Activated CD4-positive, alpha-beta T cell treated with anti-CD3 and anti-CD28 coated beads for 36 hours (primary cell): ENCODE measurements around the gene ADCYAP1R1. TPM values are rescaled to one million over a fixed set of nuclear protein-coding genes. Genes with fewer than 3 reads are reported as not detected.

Source experiments
- ATAC-seq: fragments of 200-7000 bp; cut with Tn5 transposase; one replicate; pipeline ENCODE4 v1.10.0; 2021; ENCODE audit warnings: mild to moderate bottlenecking, moderate library complexity
- CTCF ChIA-PET: fragments of 350-600 bp; sonication (Branson Sonifier 250); formaldehyde crosslinking; loops from one replicate; lab custom pipeline; 2021; ENCODE audit warnings: antibody characterized with exemption; lab: Charles Lee
- POLR2A ChIA-PET: fragments of 350-600 bp; sonication (Branson Sonifier 250); formaldehyde crosslinking; loops from one replicate; lab custom pipeline; 2021; ENCODE audit warnings: antibody characterized with exemption, inconsistent platforms; lab: Charles Lee
- DNase-seq: peaks from one replicate; pipeline ENCODE4 v3.0.0-alpha.2; 2020
- H3K27ac Mint-ChIP-seq: one replicate; pipeline ENCODE4 v1.8.0; 2021; ENCODE audit warnings: mixed read lengths
- H3K27me3 Mint-ChIP-seq: one replicate; pipeline ENCODE4 v1.8.0; 2021; ENCODE audit warnings: mixed read lengths
- H3K36me3 Mint-ChIP-seq: one replicate; pipeline ENCODE4 v1.8.0; 2021; ENCODE audit warnings: low read depth, mixed read lengths
- H3K4me1 Mint-ChIP-seq: one replicate; pipeline ENCODE4 v1.8.0; 2021; ENCODE audit warnings: mixed read lengths
- H3K4me3 Mint-ChIP-seq: one replicate; pipeline ENCODE4 v1.8.0; 2021; ENCODE audit warnings: mild to moderate bottlenecking, moderate library complexity, mixed read lengths
- H3K9me3 Mint-ChIP-seq: one replicate; pipeline ENCODE4 v1.8.0; 2021; ENCODE audit warnings: low read depth, mixed read lengths
- intact Hi-C, 2 experiments: fragments of 100-400 bp; cut with DNase I in 1 of 2; cut with micrococcal nuclease in 1 of 2; formaldehyde crosslinking; loops; one replicate each; pipeline versions ENCODE4 v1.14.2 to v1.15.1; 2022 to 2024; cut with DNase I, micrococcal nuclease
- total RNA-seq, 2 experiments: library from RNA; stranded (reverse); gene quantifications; one replicate each; pipeline ENCODE4 v1.2.3, GENCODE V29; 2021

Gene ADCYAP1R1
- total RNA-seq, 2 experiments from 2014 or later, result not detected

DNA sequence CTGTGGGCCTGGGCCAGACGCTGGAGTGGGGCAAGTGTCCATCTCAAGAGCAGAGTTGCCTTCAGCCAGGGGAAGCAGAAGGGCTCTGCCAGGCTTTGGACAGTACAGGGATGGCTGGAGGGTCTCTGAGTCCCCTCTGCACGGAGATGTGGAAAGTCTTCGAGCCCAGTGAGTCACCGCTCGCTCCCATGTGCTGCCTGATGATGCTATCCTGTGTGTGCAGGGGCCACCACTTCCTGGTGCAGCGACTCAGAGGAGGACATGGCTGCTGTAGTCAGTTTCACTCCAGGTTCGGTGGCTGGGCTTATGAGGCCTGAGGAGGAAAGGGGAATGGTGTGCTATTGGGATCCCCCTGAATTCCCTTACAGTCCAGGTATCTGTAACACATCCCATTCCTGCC lies 6.0 kb downstream of the ADCYAP1R1 start:
- ChIA-PET POLR2A (no interaction called here), CTCF (interaction anchor here (1.1 kb wide), 1 partner anchor 74 kb away, joined by 4 read pairs; no protein-coding TSS in a partner anchor)
- Mint-ChIP-seq H3K27ac (no peak overlapping the region), H3K4me1 (no peaks in the 10 kb centered on the region), H3K4me3 (no peak overlapping the region), H3K27me3 (peaks cover 9% of the 10 kb centered on the region), H3K36me3 (no peaks in the 10 kb centered on the region), H3K9me3 (no peaks in the 10 kb centered on the region)
- intact Hi-C loops, result no loop called here
- DNase-seq (peak; percentile 12), ATAC-seq (peak; percentile 49)

DNA sequence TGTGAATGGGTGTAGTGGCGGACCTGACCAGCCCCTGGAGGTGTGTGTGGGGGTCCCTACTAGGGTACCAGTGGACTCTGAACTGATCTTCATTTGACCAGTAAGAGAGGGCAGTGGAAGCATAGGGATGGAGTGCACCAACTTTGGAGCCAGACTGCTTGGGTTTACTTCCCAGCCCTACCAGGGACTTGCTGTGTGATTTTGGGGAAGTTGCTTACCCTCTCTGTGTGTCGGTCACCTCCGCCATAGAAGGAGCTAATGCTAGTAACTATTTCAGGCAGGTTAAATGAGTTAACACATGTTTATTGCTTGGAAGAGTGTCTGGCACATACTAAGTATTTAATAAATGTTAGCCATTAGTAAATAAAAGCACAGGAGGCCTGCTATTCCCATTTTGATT lies 6.6 kb downstream of the ADCYAP1R1 start:
- peaks cover 7% of the 10 kb centered on the region for H3K27me3 Mint-ChIP-seq
- H3K4me1 Mint-ChIP-seq, result no peaks in the 10 kb centered on the region
- ATAC-seq (no peak), DNase-seq (no peak)
- ChIA-PET POLR2A (no interaction called here), CTCF (no interaction called here)
- H3K4me3 Mint-ChIP-seq, result no peak overlapping the region
- no peak overlapping the region for H3K27ac Mint-ChIP-seq
- no peaks in the 10 kb centered on the region for H3K9me3 Mint-ChIP-seq
- intact Hi-C loops, result no loop called here
- no peaks in the 10 kb centered on the region for H3K36me3 Mint-ChIP-seq

DNA sequence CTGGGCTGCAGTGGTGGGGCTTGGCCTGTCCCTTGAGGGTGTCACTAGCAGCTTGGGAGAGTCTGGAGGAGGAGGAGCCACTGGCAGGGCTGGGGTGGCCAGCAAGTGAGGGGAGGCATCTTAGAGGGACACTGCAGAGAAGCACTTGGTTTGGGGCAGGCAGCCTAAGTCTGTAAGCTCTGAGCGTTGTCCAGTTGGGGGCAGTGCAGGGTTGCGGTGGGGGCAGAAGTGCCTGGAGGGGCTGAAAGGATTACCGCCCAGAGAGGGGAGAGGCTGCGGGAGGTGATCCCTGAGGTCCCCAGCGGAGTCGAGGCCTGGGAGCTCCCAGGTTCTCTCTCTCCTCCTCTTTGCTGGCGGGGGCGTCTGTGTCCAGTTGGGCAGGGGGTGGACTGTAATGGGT lies 7.4 kb downstream of the ADCYAP1R1 start:
- DNase-seq, result peak; percentile 16
- Mint-ChIP-seq H3K27ac (no peak overlapping the region), H3K4me1 (no peaks in the 10 kb centered on the region), H3K4me3 (no peak overlapping the region), H3K36me3 (no peaks in the 10 kb centered on the region), H3K9me3 (no peaks in the 10 kb centered on the region), H3K27me3 (peaks cover 1% of the 10 kb centered on the region)
- ChIA-PET POLR2A (no interaction called here), CTCF (interaction anchor here (0.5 to 1.7 kb wide), 2 partner anchors 27 to 76 kb away, joined by 3 to 4 read pairs; no protein-coding TSS in a partner anchor)
- no peak for ATAC-seq
- intact Hi-C loops, result no loop called here

DNA sequence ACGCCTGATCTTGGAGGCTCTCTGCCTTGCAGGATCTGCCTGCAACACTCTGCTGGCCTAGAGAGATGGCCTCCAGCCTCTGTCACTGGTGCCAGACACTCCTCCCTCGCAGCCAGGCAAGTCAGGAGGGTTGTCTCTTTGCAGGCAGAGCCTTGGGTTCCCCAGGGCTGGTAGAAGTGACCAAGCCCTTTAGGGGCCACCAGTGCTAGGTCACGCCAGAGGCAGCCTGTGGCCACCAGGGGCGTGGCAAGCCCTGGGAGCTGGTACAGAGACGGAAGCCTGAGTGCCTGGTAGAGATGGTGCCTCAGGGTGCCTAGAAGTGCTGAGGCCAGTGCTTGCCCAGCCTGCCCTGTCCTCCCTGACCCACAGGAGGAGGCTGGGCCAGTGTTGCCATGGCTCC lies 9.1 kb downstream of the ADCYAP1R1 start:
- CTCF ChIA-PET, result interaction anchor here (0.6 to 1.7 kb wide), 4 partner anchors 53 to 486 kb away, joined by 3 to 4 read pairs (median 3); no protein-coding TSS in a partner anchor

DNA sequence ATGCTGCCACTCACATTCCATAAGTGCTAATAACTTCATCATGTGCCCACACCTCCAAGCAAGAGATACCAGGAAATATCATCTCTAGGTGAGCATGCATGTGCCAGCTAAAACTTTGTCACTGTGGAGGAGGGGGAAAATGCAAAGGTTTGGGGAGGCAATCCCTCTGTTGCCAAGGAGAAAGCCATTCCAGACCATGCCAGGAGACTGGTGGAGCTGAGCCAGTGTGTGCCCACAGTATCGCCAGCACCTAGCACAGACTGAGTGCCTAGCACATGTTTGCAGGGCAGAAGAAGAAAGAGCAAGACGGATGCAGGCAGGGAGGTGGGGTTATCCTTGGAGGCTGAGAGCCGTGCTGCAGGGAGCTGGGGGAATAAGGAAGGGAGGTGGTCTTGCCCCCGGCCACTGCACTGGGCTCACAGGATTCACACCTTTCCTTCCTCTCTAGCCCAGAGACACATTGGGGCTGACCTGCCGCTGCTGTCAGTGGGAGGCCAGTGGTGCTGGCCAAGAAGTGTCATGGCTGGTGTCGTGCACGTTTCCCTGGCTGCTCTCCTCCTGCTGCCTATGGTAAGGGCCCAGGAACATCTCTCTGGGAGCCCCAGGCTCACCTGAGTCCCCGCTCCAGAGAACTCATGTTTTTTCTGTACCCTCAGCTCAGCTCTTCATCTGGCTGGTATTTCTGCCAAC lies 10.8 kb downstream of the ADCYAP1R1 start:
- ATAC-seq (no peak), DNase-seq (no peak)
- no peak overlapping the region for H3K27ac Mint-ChIP-seq
- H3K4me3 Mint-ChIP-seq, result no peak overlapping the region
- H3K4me1 Mint-ChIP-seq, result no peaks in the 10 kb centered on the region
- intact Hi-C loops, result no loop called here
- H3K9me3 Mint-ChIP-seq, result no peaks in the 10 kb centered on the region
- H3K27me3 Mint-ChIP-seq, result no peaks in the 10 kb centered on the region
- POLR2A ChIA-PET, result no interaction called here
- H3K36me3 Mint-ChIP-seq, result no peaks in the 10 kb centered on the region
- CTCF ChIA-PET, result no interaction called here

More for the DNA sequence above, 9.1 kb downstream of the ADCYAP1R1 start:
- intact Hi-C loops, result no loop called here
- POLR2A ChIA-PET, result no interaction called here
- Mint-ChIP-seq H3K9me3 (no peaks in the 10 kb centered on the region), H3K4me3 (no peak overlapping the region), H3K36me3 (no peaks in the 10 kb centered on the region), H3K4me1 (no peaks in the 10 kb centered on the region), H3K27me3 (no peaks in the 10 kb centered on the region), H3K27ac (no peak overlapping the region)
- ATAC-seq (no peak), DNase-seq (no peak)

DNA sequence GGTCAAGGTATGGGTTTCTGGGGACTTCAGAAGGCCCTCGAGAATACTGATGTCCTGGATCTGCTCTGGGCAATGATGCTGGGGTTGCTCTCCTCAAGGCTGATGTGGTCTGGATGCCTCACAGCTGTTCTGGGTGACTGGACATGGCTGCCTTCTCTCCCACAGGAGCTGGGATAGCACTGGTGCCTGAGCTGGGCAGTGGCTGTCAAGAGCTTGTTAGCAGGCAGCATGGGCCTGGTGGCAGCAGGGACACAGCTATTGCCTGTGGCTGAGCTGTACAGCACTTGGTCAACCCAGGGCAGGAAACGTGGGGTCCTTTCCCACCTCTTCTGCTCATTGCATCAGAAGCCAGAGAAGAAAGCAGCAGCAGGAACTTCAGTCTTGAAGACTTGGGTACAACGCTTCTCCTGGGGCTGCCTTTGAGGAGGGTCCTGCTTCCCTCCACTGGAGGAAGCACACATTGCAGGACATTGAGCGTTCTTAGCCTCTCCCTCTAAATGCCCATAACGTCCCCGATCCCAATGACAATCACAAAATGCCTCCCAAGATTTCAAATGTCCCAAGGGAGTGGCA lies 13.0 kb downstream of the ADCYAP1R1 start:
- H3K27me3 Mint-ChIP-seq, result no peaks in the 10 kb centered on the region
- POLR2A ChIA-PET, result no interaction called here
- H3K9me3 Mint-ChIP-seq, result no peaks in the 10 kb centered on the region
- H3K36me3 Mint-ChIP-seq, result no peaks in the 10 kb centered on the region
- intact Hi-C loops, result no loop called here
- CTCF ChIA-PET, result interaction anchor here (0.7 kb wide), 1 partner anchor 17 kb away, joined by 3 read pairs; no protein-coding TSS in a partner anchor
- H3K27ac Mint-ChIP-seq, result no peak overlapping the region
- no peak overlapping the region for H3K4me3 Mint-ChIP-seq
- H3K4me1 Mint-ChIP-seq, result no peaks in the 10 kb centered on the region
- ATAC-seq, result no peak
- DNase-seq, result no peak

DNA sequence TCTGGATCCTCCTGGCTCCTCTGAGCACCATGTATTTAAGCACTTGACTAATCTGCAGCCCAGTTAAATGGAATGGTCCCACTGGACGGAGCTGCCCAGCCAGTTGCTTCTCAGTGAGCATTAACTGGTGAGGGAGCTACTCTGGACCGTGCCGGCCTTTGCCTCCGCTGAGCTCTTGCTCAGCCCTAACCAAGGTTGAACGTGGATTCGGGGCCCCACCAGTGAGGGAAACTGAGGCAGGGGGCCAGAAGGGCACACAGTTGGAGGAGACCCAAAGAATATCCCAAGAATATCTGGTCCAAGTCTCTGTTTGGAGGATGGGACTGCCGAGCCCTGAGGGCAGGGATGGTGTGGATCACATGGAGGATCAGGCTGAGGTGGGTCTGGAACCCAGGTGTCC lies 13.7 kb downstream of the ADCYAP1R1 start:
- no peak overlapping the region for H3K4me3 Mint-ChIP-seq
- H3K4me1 Mint-ChIP-seq, result no peaks in the 10 kb centered on the region
- DNase-seq (no peak), ATAC-seq (no peak)
- ChIA-PET CTCF (no interaction called here), POLR2A (no interaction called here)
- H3K27ac Mint-ChIP-seq, result no peak overlapping the region
- intact Hi-C loops, result no loop called here
- no peaks in the 10 kb centered on the region for H3K36me3 Mint-ChIP-seq
- H3K9me3 Mint-ChIP-seq, result no peaks in the 10 kb centered on the region
- no peaks in the 10 kb centered on the region for H3K27me3 Mint-ChIP-seq

DNA sequence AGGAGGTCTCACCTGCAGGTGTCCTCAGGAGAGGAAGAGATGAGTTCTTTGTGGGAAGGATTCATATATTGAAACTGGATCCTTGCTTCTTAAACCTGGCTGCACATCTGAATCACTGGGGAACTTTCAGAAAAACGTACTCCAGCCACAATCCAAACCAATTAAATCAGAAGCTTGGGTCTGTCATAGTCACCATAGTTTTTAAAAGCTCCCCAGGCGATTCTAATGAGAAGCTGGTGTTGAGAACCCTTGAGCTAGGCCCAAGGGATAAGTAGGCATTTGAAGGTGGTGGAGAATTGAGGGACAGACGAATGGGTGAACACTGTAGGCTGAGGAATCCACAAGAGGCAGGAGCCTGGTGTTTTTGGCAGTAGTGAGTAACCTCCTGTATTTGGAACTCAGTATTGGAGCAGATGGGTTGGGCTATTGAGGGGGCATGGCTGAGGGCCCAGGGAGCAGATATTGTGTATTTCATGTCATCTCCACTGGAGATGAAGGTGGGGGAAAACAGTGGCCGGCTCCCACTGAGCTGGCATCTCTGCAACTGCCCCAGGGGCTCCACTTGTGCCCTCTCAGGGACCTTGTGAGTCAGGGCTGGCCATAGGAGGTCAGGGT lies 14.5 kb downstream of the ADCYAP1R1 start:
- no peaks in the 10 kb centered on the region for H3K9me3 Mint-ChIP-seq
- H3K4me3 Mint-ChIP-seq, result no peak overlapping the region
- intact Hi-C loops, result no loop called here
- CTCF ChIA-PET, result interaction anchor here (0.9 kb wide), 1 partner anchor 56 kb away, joined by 3 read pairs; no protein-coding TSS in a partner anchor
- no peak for DNase-seq
- no peak overlapping the region for H3K27ac Mint-ChIP-seq
- no peaks in the 10 kb centered on the region for H3K36me3 Mint-ChIP-seq
- no peaks in the 10 kb centered on the region for H3K27me3 Mint-ChIP-seq
- POLR2A ChIA-PET, result no interaction called here
- ATAC-seq, result no peak
- no peaks in the 10 kb centered on the region for H3K4me1 Mint-ChIP-seq

DNA sequence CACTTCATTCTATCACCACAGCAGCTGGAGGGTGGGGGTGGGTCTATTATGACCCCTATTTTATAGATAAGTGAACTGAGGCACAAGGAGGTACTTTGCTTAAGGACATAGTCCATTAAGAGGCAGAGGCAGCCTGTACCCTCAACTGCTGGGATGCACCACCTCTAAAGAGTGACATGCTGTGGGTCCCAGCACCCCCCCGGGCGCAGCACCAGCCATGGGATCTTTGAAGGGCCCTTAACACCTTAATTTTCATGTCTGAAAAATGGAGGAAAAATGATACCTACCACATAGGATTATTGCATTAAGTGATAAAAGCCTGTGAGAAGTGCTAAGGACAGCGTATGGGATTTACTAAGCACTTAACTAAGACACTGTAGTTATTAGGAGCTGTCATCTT lies 15.4 kb downstream of the ADCYAP1R1 start:
- Mint-ChIP-seq H3K9me3 (no peaks in the 10 kb centered on the region), H3K4me1 (no peaks in the 10 kb centered on the region), H3K27ac (no peak overlapping the region), H3K36me3 (no peaks in the 10 kb centered on the region), H3K4me3 (no peak overlapping the region), H3K27me3 (no peaks in the 10 kb centered on the region)
- DNase-seq (no peak), ATAC-seq (no peak)
- intact Hi-C loops, result no loop called here
- POLR2A ChIA-PET, result no interaction called here
- CTCF ChIA-PET, result interaction anchor here (0.9 kb wide), 1 partner anchor 55 kb away, joined by 3 read pairs; no protein-coding TSS in a partner anchor

DNA sequence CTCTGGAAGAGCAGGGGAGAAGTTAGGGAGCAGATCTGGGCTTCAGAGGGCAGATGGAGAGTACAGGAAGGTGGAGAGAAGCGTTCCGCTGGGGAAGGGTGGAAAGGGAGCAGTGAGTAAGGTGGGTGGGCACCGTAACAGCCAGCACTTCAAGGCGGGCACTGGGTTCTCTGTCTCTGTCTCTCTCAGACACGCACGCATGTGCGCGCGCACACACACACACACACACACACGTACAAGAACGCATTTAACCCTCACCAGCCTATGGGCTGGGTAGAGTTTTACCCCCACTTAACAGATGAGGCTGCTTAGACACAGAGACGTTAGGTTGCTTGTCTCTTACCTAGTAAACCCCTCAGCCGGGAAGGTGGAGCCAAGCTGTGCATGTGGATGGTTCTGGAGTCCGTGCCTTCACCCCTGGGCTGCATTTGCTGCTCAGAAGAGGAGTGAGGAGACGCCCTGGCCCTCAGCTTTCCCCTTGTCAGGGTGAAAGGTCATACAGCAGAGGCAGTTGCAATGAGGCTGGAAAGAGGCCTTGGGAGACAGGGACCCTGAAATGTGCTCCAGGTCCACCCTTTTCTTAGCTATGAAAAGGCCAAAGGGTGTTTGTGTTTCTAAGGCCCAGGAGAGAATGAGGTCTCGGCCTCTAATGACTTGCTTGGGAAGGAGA lies 16.0 kb downstream of the ADCYAP1R1 start:
- POLR2A ChIA-PET, result no interaction called here
- no peaks in the 10 kb centered on the region for H3K4me1 Mint-ChIP-seq
- no peak for DNase-seq
- CTCF ChIA-PET, result no interaction called here
- no peaks in the 10 kb centered on the region for H3K36me3 Mint-ChIP-seq
- no peaks in the 10 kb centered on the region for H3K9me3 Mint-ChIP-seq
- no peak overlapping the region for H3K4me3 Mint-ChIP-seq
- H3K27ac Mint-ChIP-seq, result no peak overlapping the region
- no peak for ATAC-seq
- H3K27me3 Mint-ChIP-seq, result no peaks in the 10 kb centered on the region
- intact Hi-C loops, result no loop called here

DNA sequence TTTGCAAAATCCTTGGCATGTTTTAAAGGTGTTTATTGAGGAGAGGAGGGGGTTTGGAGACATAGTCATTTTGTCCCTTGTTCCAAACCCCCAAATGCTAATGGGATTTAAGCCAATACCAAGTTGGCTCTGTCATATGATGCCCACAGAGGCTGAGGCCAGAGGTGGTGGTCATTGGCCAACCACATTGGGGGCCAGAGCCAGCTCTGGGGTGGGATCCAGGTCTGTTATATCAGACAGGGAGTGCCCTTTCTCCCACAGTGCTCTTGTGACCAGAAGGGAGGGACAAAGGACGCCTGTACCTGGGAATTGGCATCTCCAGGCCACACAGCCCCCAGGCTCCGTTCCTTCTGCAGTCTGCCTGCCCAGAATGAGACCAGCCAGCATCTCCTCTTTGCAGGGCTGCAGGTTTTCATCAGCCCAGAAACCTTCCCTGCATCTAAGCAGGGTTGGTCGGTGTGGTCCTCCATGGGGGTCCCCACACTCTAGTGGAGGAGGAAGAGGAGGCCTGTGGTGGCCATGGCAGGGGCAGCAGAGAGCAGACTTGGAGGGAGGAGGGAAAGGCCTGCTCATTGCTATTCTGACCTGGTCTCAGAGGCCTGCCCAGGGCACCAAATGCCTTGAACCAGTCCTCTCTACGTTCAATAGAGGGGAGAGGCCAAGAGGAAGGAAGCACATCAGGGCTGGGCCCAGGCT lies 17.9 kb downstream of the ADCYAP1R1 start:
- intact Hi-C loops, result no loop called here
- no peak for ATAC-seq
- Mint-ChIP-seq H3K27me3 (no peaks in the 10 kb centered on the region), H3K4me3 (no peak overlapping the region), H3K9me3 (no peaks in the 10 kb centered on the region), H3K36me3 (no peaks in the 10 kb centered on the region), H3K27ac (no peak overlapping the region), H3K4me1 (no peaks in the 10 kb centered on the region)
- no peak for DNase-seq
- ChIA-PET CTCF (no interaction called here), POLR2A (no interaction called here)
